ENCODE measurements around the gene ULK4.
A peak's percentile ranks its signal among the peaks of the same experiment; 100 is the strongest.
"Not testable (repeated sequence)": the region's sequence is repeated elsewhere in the genome, so short reads cannot be mapped to it uniquely, and the experiment has no call there.

The ULK4 gene

GRCh38 chr3:41956574-41956973, 5.3 kb downstream of the ULK4 start:
- no peak for DNase-seq

- DNase-seq, result no peak
Observed at GRCh38 chr3:41955192-41955591, 6.7 kb downstream of the ULK4 start.

GRCh38 chr3:41943311-41943843, 18.5 kb downstream of the ULK4 start:
- no peak for DNase-seq

- no peak for DNase-seq
Observed at GRCh38 chr3:41940393-41940792, 21.5 kb downstream of the ULK4 start.

- DNase-seq, result no peak
Observed at GRCh38 chr3:41936384-41936783, 25.5 kb downstream of the ULK4 start.

- DNase-seq, result no peak
Observed at GRCh38 chr3:41933154-41933676, 28.7 kb downstream of the ULK4 start.

GRCh38 chr3:41932464-41932863, 29.4 kb downstream of the ULK4 start:
- DNase-seq, result no peak

- DNase-seq, result no peak
Observed at GRCh38 chr3:41920406-41920965, 41.4 kb downstream of the ULK4 start.

GRCh38 chr3:41915353-41915752, 46.5 kb downstream of the ULK4 start:
- DNase-seq, result no peak

- DNase-seq, result no peak
Observed at GRCh38 chr3:41912280-41912679, 49.6 kb downstream of the ULK4 start.

- DNase-seq, result no peak
Observed at GRCh38 chr3:41907330-41908073, 54.4 kb downstream of the ULK4 start.

GRCh38 chr3:41900265-41900664, 61.6 kb downstream of the ULK4 start:
- no peak for DNase-seq

- DNase-seq, result no peak
Observed at GRCh38 chr3:41898631-41899030, 63.3 kb downstream of the ULK4 start.

- peak in 1 of 2 donors; percentile 55 for DNase-seq
Observed at GRCh38 chr3:41893977-41894376, 67.9 kb downstream of the ULK4 start.

GRCh38 chr3:41888368-41889076, 73.4 kb downstream of the ULK4 start:
- DNase-seq, result no peak

GRCh38 chr3:41882956-41883355, 78.9 kb downstream of the ULK4 start:
- no peak for DNase-seq

GRCh38 chr3:41881233-41881821, 80.6 kb downstream of the ULK4 start:
- DNase-seq, result peak in 1 of 2 donors; percentile 64

- DNase-seq, result no peak
Observed at GRCh38 chr3:41880387-41880786, 81.5 kb downstream of the ULK4 start.

GRCh38 chr3:41877741-41878140, 84.2 kb downstream of the ULK4 start:
- not testable (repeated sequence) for DNase-seq

GRCh38 chr3:41874022-41874421, 87.9 kb downstream of the ULK4 start:
- no peak for DNase-seq

- no peak for DNase-seq
Observed at GRCh38 chr3:41872157-41872556, 89.7 kb downstream of the ULK4 start.

GRCh38 chr3:41867533-41867932, 94.4 kb downstream of the ULK4 start:
- DNase-seq, result no peak

GRCh38 chr3:41866298-41866697, 95.6 kb downstream of the ULK4 start:
- DNase-seq, result no peak

All from CD4-positive, alpha-beta T cell treated with Interferon alpha-2 for 1 hour (primary cell).